Occipital lobe (tissue), 2 donors: ENCODE measurements around the gene EFHD2. TPM values are rescaled to one million over a fixed set of nuclear protein-coding genes. Genes with fewer than 3 reads are reported as not detected.
A peak's percentile ranks its signal among the peaks of the same experiment; 100 is the strongest.
"Not testable (repeated sequence)": the region's sequence is repeated elsewhere in the genome, so short reads cannot be mapped to it uniquely, and the experiment has no call there.

ENCODE experiments used
- DNase-seq: peaks from one replicate; lab custom pipeline; 2025; lab: John Stamatoyannopoulos, UW
- total RNA-seq: library from RNA; depleted of rRNA; stranded (reverse); fragments of >200 nt; gene quantifications from one replicate; pipeline ENCODE4 v1.2.3, GENCODE V29; 2014

Gene EFHD2
- total RNA-seq = 8.3 TPM

GRCh38 chr1:15409388-15410222, at the start of gene EFHD2:
Gene EFHD2, plus strand, starts transcription at chr1:15409888. Its CDS starts 84 bp downstream, at chr1:15409972.
- DNase-seq = peak; percentile 48

- no peak for DNase-seq
Measured at GRCh38 chr1:15360700-15361099, 49.0 kb upstream of the EFHD2 start.

- DNase-seq = no peak
Measured at GRCh38 chr1:15362096-15362736, 47.5 kb upstream of the EFHD2 start.

- no peak for DNase-seq
Measured at GRCh38 chr1:15362737-15363128, 47.0 kb upstream of the EFHD2 start.

GRCh38 chr1:15364740-15365139, 44.9 kb upstream of the EFHD2 start:
- DNase-seq = no peak

- no peak for DNase-seq
Measured at GRCh38 chr1:15368888-15369287, 40.8 kb upstream of the EFHD2 start.

GRCh38 chr1:15370268-15370667, 39.4 kb upstream of the EFHD2 start:
- no peak for DNase-seq

GRCh38 chr1:15370781-15371520, 38.7 kb upstream of the EFHD2 start:
- DNase-seq = no peak

GRCh38 chr1:15371610-15372545, 37.8 kb upstream of the EFHD2 start:
- no peak for DNase-seq

GRCh38 chr1:15378729-15379128, 31.0 kb upstream of the EFHD2 start:
- no peak for DNase-seq

GRCh38 chr1:15379151-15379550, 30.5 kb upstream of the EFHD2 start:
- not testable (repeated sequence) for DNase-seq

- DNase-seq = no peak
Measured at GRCh38 chr1:15380601-15381508, 28.8 kb upstream of the EFHD2 start.

GRCh38 chr1:15381805-15382204, 27.9 kb upstream of the EFHD2 start:
- no peak for DNase-seq

GRCh38 chr1:15382601-15383518, 26.8 kb upstream of the EFHD2 start:
- no peak for DNase-seq

GRCh38 chr1:15383810-15384209, 25.9 kb upstream of the EFHD2 start:
- DNase-seq = no peak

GRCh38 chr1:15384301-15384901, 25.3 kb upstream of the EFHD2 start:
- peak; percentile 69 for DNase-seq

GRCh38 chr1:15385420-15385819, 24.3 kb upstream of the EFHD2 start:
- DNase-seq = no peak

- DNase-seq = peak; percentile 33
Measured at GRCh38 chr1:15386164-15386749, 23.4 kb upstream of the EFHD2 start.
